ENCODE results near the gene TRPV5.

Gene TRPV5

DNA sequence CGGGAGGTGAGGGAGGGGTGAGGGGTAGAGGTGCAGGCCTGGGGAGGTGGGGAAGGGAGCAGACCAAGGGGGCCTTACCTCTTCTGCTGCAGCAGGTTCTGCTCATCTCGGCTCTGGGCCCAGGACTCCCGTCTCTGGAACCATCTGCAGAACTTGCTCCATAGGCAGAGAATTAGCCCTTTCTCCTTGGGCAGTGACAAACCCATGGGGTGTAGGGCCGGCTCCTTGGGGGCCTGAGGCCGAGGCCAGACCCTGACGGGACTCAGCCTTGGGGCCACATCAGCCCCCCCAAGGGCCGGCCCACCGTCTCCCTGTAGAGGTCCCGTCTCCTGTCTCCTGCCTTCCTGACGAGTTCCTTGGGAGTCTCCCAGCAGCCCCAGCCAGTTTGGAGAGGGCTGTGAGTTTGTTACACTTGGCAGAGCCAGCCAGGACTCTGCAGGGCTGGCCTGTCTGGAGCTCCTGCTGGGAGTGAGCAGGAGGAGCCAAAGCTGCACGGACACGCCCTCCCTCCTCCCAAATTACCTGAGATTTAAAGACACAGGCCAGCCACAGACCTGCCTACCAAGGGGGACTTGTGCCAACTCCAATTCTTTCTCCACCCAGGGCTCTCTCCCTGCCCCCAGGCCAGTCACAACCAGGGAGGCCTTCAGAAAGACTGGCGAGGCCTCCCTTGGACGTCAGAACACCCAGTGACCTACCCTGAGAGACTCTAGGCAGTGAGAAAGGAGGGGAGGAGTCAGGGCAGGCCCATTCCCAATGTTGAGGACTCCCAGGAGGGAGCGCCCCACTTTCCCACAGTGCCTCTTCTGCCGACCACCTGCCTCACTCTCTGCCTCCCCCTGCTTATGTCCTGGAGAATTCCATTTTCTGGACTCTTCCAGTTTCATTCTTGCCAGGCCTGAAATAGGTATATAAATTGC is 48.0 kb downstream of the TRPV5 start, which contains the start of gene TRPV6:
Gene TRPV6, minus strand, starts transcription at position 435 of the 920 bp plus-strand sequence.
- DNase-seq (ENCODE audit: low read depth in 2 of 2): no peak

DNA sequence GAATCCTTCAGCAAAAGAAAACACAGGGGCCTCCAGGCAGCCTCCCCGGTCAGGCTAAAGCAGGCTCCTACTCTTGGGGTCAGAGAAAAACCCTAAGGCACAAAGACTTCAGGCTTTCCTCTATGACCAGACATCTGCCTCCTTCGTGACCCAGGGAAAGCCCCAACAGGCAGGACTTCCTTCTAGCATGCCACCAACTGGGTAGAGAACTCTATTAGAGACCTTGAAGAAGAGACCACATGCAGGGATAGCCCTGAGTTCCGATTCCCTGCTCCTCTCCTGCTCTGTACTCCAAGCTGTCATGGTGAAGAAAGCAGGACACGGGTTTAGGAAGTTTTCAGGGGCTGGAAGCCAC is 49.3 kb downstream of the TRPV5 start:
- DNase-seq (ENCODE audit: low read depth in 2 of 2): no peak

DNA sequence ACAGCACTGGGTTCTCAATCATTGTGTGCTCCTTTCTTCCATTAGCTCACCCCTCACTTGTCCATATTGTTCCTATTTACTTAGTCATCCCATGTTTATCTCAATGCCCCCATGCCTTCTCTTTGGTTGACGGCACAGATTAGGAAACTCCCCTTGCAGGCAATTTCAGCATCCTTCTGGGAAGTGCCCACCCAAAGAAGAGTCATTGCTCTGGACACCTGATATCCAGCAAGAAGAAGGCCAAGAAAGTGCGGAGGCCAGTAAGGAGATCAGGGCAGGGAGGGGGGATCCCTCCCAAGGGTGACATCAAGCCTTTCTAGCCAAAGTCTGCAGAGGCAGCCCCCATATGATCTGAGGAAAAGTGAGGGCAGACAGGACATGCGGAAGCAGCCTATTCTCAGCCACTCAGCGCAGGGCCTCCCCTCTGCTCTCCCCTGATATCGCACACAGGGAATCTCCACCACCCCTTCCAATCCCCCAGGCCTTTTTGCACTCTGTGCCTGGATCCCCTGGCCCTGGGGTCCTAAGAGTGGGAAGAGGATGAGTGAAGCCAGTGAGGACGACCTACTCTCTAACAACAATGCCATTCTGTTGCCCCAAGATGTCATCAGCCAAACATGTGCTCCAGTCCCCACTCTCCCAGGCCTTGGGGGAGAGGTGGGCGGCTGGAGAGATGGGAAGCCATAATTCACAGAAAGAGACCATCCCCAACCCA is 49.8 kb downstream of the TRPV5 start:
- DNase-seq (ENCODE audit: low read depth in 2 of 2): no peak

DNA sequence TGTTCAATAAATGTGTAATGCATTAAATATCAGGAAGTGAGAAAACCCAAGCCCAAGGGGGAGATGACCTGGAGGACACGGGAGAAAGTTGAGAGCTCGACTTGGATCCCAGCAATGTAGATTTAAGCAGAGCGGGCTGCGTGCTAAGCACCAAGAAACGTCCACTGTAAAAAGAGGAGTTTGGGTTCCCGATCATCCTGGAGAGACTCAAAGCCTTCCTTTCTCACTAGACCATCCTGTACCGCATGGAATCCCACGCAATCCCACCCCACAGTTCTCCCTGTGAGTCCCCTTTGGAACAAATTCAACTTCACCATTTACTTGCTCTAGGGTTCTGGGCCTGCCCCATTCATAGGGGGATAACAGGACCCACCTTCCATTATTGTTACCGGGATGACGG is 50.4 kb downstream of the TRPV5 start:
- no peak for DNase-seq (ENCODE audit: low read depth in 2 of 2)

DNA sequence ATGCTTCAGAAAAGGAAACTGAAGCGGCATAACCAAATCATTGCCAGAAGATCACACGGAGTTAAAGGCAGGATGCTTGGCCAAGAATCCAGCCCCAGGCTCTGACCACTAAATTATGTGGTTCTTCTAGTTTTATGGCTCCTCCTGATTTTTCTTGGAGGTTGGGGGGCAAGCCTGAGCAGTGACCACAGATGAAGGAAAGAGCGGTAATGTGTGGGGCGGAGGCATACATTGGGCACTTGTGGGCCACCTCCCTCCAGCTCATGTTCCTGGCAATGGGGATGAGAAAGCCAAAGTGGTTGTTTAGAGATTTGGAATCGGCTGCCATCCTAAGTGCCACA is 51.2 kb downstream of the TRPV5 start:
- DNase-seq (ENCODE audit: low read depth in 2 of 2): no peak

DNA sequence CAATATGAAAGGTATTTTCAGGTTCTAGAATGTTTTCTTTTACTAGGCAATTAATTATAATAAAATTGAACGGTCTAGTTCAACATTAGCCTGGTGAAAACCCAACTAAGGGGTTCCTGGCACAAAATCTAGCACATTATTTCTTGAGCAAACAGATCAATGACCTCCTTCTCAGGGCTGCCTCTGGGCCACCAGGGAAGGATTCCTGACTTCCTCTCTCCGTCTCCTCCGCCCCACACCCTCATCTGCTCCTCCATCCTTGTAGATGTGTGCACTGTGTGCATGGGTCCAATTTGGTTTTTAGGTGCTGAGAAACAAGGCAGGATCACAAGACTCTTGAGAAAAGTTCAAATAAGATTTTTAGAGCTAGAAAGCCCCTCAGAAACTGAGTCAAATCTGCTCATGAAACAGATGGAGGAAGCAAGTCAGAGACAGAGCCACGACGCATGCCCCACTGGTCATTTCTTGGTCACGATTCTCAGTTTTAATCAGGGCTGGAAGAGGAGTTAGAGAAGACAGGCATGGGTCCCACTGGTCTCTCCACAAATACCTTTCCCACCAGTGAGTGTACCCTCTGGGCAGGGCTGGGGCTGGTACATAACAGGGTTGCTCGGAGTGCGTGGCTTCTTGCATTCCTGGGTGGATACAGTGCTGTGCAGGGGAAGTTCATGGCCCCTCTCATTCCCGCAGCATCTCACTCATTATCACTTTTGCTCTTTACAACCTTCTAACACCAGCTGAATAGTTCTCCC is 51.8 kb downstream of the TRPV5 start:
- DNase-seq (ENCODE audit: low read depth in 2 of 2): no peak

DNA sequence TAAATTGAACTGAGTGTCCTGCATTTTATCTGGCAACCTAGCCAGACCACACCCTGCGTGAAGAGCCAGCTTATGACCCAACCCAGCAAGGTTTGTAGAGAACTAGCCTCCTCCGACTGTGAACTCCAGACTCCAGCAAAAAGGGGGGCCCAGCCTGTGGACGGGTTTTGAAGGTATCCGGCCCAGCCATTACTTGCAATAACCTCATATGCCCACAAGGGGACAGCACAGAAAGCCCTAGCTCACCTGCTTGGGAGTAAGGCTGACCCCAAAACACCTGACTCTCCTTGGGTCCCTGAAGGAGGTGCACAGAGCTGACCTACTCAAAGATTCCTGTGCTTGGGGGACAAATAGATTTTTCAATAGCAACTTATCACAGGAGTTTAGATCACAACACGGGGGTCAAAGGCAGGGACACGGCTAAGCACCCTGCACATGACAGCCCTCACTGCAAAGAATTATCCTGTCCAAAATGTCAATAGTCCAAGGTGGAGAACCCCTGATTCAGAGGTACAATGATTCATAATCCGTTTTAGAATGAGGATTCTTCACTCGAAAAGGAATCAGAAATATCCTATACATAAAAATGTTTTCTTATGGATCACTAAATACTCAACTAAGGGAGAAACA is 52.6 kb downstream of the TRPV5 start:
- no peak for DNase-seq (ENCODE audit: low read depth in 2 of 2)

DNA sequence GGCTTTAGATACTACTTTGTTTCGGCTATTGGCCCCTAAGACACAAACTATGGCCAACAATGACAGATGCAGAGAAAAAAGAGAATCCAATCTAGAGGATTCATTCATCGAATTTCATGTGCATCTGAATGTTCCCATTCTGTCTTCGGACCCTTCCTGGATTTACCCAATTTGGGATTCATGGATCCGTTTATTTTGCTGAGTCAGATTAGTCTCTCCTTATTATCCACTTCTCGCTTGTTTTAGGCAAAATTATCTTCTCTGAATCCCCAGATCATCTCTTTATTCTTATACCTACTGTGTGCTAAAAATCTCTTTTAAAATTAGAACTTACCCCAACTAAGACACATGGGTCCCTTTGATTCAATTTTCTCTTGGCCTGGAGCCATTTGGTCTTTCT is 54.5 kb downstream of the TRPV5 start:
- no peak for DNase-seq (ENCODE audit: low read depth in 2 of 2)

DNA sequence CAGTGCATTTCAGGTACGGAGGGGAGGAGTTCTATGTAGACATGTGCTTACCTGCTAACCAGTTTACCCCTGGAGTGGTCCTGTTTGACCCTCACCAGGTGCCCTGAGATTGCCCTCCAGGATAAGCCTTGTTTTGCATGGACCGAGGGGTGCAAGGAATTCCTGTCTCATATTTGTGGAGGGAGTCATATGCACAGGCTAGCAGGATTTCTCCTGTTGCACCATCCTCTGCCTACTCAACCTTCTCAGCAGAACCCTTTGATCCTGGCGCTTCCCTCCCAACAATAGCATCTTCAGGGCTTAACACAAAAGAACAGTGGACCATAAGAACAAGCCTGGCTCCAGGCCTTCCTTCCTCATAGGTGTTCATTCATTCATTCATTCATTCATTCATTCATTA is 55.2 kb downstream of the TRPV5 start:
- DNase-seq (ENCODE audit: low read depth in 2 of 2): no peak

DNA sequence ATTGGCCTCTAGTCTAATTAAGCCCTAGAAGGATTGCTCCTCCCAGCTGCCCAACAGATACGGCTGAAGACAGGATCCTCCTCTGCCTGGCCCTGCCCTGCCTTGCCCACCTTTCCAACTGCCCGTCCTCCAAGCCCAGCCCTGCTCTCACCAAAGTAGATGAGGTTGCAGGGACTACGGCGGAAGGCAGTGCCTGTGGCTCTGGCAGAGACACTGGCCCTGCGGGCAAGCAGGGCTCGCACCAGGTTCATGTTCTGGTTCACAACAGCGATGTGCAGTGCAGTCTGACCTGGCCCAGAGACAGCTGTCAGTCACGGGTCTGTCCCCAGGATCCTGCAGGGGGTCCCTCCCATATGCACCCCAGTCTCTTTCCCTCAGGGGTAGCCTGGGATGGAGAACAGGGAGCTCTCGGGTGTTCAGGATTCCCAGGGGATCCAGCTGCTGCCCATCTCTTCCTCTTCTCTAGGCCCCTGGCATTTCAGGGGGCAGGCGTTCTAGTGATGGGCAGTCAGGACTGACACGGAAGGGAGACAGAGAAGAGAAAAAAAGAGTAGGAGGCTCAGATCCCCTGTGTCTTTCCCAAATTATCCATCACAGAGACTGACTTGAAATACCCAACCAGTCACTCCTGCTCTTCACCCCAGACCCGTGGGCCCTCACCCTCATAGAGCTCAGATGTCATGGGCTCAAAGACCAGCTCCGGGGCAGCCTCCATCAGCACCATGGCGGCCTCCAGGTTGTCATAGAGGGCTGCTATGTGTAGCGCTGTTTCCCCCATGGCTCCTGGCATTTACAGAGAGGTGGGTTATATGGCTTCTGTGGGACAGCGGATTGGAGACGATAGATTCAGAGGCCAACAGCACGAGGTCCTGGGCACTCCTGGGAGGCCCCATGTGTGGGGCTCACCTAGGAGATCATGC is 56.3 kb downstream of the TRPV5 start:
- no peak for DNase-seq (ENCODE audit: low read depth in 2 of 2)

DNA sequence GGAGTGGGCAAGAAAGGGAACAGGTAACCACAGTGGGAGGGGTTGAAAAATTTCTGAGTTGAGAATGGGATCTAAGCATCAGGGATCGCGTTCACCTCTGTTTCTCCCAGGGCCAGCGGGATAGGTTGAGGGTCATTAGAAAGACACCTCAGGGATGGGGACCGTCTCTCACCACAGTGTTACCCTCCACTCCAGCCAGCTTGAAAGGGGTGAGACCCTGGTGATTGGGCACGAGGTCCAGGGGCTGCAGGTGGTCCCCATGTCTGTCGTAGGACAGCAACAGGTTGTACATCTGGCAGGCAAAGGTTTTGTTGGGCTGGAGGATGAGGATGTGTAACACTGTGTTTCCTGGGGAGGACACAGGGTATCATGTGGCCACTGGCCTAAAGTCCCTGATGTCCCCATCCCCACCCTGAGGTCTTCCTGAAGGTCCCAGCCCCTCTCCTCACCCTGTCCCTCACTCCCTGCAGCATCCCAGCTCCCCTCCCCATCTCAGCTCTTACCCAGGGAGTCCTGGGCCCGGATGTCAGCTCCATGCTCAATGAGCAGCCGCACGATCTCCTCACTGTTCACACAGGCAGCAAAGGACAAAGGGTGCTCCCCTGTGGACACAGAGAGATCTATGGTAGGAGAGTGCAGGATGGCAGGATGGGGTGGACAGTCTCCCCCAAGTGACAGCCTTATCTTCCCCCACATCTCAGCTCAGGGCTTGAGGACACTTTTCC is 57.1 kb downstream of the TRPV5 start:
- no peak for DNase-seq (ENCODE audit: low read depth in 2 of 2)

DNA sequence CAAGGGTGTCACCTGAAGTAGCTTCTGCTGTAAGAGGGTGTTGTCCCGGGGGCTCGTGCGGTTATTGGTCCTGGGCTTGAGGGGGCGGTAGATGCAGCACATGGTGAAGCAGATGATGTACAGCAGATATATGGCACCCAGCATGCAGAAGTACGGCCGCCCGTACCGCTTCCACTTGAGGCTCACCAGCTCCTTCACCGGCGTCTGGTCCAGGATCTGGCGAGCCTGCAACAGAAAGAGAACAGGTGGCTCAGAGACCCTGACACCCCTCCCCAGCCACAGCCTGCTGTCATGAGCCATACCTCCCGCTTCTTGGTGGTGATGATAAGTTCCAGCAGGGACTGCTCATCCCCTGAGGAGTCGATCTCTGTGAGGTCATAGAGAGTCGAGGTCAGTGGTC is 58.1 kb downstream of the TRPV5 start:
- DNase-seq (ENCODE audit: low read depth in 2 of 2): no peak

DNA sequence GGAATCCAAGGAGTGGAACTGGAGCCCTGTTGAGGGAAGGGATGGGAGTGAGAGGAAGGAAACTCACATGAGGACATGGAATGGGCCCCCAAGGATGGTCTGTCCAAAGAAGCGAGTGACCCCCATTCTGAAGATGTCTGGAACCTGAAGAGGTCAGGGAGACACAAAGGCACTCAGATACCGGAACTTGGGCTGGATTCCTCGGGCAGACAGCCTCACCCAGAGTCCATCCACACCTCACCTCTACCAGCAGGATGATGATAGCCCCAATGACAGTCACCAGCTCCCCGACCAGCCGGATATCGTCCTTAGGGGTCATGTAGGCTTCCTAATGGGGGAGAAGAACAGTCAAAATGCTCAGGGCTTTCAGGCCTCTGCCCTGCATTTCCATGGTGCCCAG is 58.7 kb downstream of the TRPV5 start:
- no peak for DNase-seq (ENCODE audit: low read depth in 2 of 2)

DNA sequence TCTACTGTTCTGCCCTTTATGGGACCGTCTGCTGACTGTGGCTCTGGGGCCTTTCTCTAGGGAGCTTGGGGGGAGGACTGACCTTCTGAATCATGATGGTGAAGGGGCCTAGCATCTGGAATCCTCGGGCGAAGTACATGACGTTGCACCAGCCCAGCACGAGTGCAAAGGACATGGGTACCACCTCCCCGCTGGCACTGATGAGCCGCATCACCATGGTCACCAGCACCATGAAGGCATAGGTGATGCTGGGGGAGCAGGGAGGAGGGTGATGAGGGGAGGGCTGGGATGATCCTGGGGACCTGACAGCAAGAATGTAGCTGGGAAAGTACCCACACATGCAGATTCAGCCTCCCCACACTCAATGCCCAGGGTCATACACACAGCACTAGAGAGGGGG is 59.1 kb downstream of the TRPV5 start:
- DNase-seq (ENCODE audit: low read depth in 2 of 2): no peak

DNA sequence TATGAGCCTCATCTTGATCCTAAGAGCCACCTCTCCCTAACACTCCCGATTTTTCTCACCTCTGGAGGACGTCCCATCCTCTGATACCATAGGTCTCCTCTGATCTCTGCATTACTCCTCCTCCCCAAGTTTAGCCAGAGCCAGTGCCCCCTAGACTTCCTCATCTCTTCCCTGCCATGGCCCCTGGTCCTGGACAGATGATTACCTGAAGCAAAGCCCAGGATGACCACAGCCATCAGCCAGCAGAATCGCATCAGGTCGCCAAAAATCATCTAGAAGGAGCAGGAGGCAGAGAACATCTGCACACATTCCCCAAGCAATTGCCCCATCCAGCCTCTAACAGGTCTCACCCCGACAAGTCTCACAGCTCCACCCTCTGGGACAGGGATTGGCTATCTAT is 59.7 kb downstream of the TRPV5 start:
- DNase-seq (ENCODE audit: low read depth in 2 of 2): no peak

DNA sequence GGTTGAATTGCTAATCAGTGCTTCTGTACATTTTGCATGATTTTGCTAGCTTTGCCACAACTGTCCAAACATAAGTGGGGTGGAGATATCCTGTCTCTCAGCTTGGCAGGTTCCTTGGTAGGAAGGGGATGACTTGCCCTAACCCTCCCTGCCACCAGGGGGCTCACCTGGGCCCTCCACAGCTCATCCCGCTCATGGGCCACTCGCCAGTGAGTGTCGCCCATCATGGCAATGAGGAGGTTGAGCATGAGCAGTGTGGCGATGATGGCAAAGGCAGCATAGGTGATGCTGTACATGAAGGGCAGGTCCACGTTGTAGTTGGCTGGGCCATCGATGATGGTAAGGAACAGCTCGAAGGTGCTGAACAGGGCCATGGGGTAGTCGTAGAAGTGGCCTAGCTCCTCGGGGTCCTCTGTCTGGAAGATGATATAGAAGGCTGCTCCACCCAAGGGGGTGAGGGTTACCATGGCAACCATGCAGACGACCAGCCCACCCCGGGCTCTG is 60.2 kb downstream of the TRPV5 start:
- DNase-seq (ENCODE audit: low read depth in 2 of 2): no peak

DNA sequence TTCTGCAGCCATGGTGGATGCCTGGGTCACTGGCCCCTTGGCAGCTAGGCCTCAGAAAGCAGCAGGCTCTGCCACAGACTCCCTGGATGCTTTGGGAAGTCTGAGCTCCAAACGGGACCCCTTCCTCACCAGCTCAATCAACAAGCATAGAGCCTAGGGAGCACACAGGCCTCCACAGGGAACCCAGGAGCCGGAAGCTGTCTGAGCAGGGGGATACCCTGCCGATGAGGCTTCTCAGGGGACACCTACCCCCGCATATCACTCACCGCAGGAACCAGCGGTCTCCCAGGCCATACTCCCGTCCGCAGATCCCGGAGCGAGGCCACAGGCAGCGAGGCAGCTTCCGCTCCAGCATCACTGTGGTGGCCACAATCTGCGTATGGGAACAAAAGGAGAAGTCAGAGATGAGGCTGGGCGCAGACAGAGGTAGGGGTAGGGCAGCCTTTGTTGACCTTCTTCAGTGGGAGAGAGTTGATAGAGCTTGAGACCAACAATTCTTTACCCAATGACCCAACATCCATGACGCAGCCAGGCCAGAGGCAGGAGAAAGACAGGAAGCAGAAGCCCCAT is 61.4 kb downstream of the TRPV5 start:
- no peak for DNase-seq (ENCODE audit: low read depth in 2 of 2)

DNA sequence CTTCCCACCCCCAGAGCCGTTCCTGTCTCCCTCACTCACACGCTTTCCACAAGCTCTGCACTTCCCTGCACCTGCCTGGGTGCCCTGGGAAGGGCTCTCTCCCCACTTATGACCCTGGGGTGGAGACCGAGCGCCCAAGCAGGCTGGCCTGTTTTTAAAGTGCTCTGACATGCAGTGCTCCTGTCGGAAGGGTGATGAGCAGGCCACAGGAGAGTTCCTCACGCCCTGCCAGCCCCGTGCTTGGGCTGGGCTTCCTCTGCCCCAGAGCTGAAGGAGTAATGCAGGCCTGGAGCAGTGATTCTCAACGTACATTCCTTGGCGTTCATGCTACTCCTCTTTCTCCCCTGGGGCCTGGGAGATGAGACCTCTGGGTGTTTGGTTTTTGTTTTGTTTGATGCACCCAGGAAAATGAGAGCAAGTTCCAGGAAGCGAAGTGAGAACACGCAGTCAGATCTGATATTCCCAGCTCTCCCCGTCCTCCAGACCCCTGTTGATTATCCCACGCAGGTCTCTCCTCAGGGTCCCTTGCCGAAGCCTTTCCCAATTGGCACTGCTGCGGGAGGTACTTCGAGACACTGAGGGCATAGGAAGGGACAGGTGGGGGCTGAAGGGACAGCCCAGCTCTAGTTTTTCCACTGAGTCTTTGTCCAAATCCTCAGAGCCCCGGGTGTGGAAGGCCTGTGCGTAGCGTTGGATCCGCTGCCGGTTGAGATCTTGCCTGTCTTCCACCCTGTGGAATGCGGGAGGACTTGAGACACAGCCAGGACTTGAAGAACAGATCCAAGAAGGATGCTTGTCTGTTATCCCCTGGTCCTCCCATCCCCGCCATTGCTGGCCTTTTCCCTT is 62.1 kb downstream of the TRPV5 start:
- no peak for DNase-seq (ENCODE audit: low read depth in 2 of 2)
